H1 (cell line): ENCODE data around the gene KRTAP8-1. TPM values are rescaled to one million over a fixed set of nuclear protein-coding genes. Genes with fewer than 3 reads are reported as not detected.

Experiments used
- CTCF ChIA-PET: fragments of 300-600 bp; sonication (Branson Sonifier 250); formaldehyde crosslinking; loops from one replicate; lab custom pipeline; 2021; ENCODE audit not compliant: partially characterized antibody; lab: Charles Lee
- POLR2A ChIA-PET: fragments of 300-600 bp; sonication (Branson Sonifier 250); formaldehyde crosslinking; loops from one replicate; lab custom pipeline; 2021; ENCODE audit warnings: inconsistent platforms; ENCODE audit not compliant: partially characterized antibody; lab: Charles Lee
- DNase-seq, 2 experiments: peaks; one replicate each; pipeline versions ENCODE4 v3.0.0 to v3.0.0-alpha.2; 2010 to 2022; ENCODE audit warnings: low spot score in 2 of 2, low read depth in 1 of 2, mixed read lengths in 1 of 2
- FAIRE-seq: peaks from 2 replicates; lab custom pipeline; 2011; peaks lifted over from hg19 to GRCh38; lab: Jason Lieb, UNC
- H2AFZ ChIP-seq: 2 replicates; pipeline ENCODE4 v1.8.1; 2012; ENCODE audit warnings: low read length, inconsistent platforms
- H2AK5ac ChIP-seq: 2 replicates; pipeline ENCODE4 v1.6.1; 2013; ENCODE audit warnings: low read depth, low read length
- H2BK120ac ChIP-seq: replicated peaks from 2 replicates; pipeline ENCODE3; 2013; ENCODE audit warnings: low read depth, low read length, inconsistent platforms
- H2BK12ac ChIP-seq: 2 replicates; pipeline ENCODE4 v1.6.1; 2013; ENCODE audit warnings: low read depth, low read length
- H2BK15ac ChIP-seq: 2 replicates; pipeline ENCODE4 v1.6.1; 2013; ENCODE audit warnings: low read length
- H2BK20ac ChIP-seq: 2 replicates; pipeline ENCODE4 v1.6.1; 2013; ENCODE audit warnings: low read length
- H2BK5ac ChIP-seq: 2 replicates; pipeline ENCODE4 v1.6.1; 2013; ENCODE audit warnings: low read depth, low read length
- H3K14ac ChIP-seq: 2 replicates; pipeline ENCODE4 v1.6.1; 2013; ENCODE audit warnings: inconsistent platforms; ENCODE audit not compliant: insufficient read length
- H3K18ac ChIP-seq: 2 replicates; pipeline ENCODE4 v1.6.1; 2013; ENCODE audit warnings: low read length; ENCODE audit errors: extremely low read depth
- H3K23ac ChIP-seq: 2 replicates; pipeline ENCODE4 v1.6.1; 2013; ENCODE audit warnings: inconsistent platforms; ENCODE audit not compliant: insufficient read length
- H3K23me2 ChIP-seq: 2 replicates; pipeline ENCODE4 v1.6.1; 2013; ENCODE audit warnings: low read depth, low read length
- H3K27ac ChIP-seq: 2 replicates; pipeline ENCODE4 v1.6.1; 2011; ENCODE audit warnings: low read depth, low read length, inconsistent platforms
- H3K27me3 ChIP-seq, 4 experiments: replicated peaks in 1 of 4; 1 replicate in 1 of 4; 2 replicates in 3 of 4; pipeline versions ENCODE4 v1.6.1 to v1.8.1; 2011 to 2013; ENCODE audit warnings: low read length in 3 of 4, mild to moderate bottlenecking in 3 of 4, inconsistent platforms in 2 of 4, mixed read lengths in 2 of 4, moderate library complexity in 1 of 4; ENCODE audit not compliant: control insufficient read depth in 3 of 4, insufficient read depth in 3 of 4; ENCODE audit errors: extremely low read depth in 1 of 4
- H3K36me3 ChIP-seq, 4 experiments: 2 replicates each; pipeline versions ENCODE4 v1.6.1 to v1.8.1; 2011 to 2013; ENCODE audit warnings: mild to moderate bottlenecking in 4 of 4, low read length in 3 of 4, moderate library complexity in 2 of 4, control low read depth in 1 of 4, inconsistent platforms in 1 of 4; ENCODE audit not compliant: insufficient read depth in 4 of 4, control insufficient read depth in 2 of 4
- H3K4ac ChIP-seq: replicated peaks from 2 replicates; pipeline ENCODE3; 2013; ENCODE audit warnings: low read length, low read depth, mixed read lengths, inconsistent platforms; ENCODE audit not compliant: insufficient read length
- H3K4me1 ChIP-seq, 4 experiments: replicated peaks in 1 of 4; 1 replicate in 1 of 4; 2 replicates in 3 of 4; pipeline versions ENCODE4 v1.6.1 to v1.8.1; 2011 to 2013; ENCODE audit warnings: low read length in 3 of 4, inconsistent platforms in 2 of 4, mixed read lengths in 1 of 4; ENCODE audit not compliant: insufficient read depth in 4 of 4, control insufficient read depth in 3 of 4
- H3K4me2 ChIP-seq, 2 experiments: 2 replicates each; pipeline versions ENCODE4 v1.6.1 to v1.8.1; 2011 to 2013; ENCODE audit warnings: low read depth in 2 of 2, low read length in 2 of 2, control low read depth in 1 of 2, inconsistent platforms in 1 of 2, mild to moderate bottlenecking in 1 of 2; ENCODE audit not compliant: insufficient read depth in 1 of 2
- H3K4me3 ChIP-seq, 4 experiments: fragments of 200-600, 300-600 bp in 1 of 4; sonication (generic), shearing (Covaris generic), sonication (Bioruptor Twin) in 1 of 4; 2 replicates each; pipeline versions ENCODE4 v1.5.1 to v1.8.1; 2011 to 2016; ENCODE audit warnings: low read length in 4 of 4, low read depth in 3 of 4, control low read depth in 2 of 4, inconsistent platforms in 2 of 4, mild to moderate bottlenecking in 2 of 4, mixed read lengths in 1 of 4, moderate library complexity in 1 of 4; ENCODE audit not compliant: insufficient read depth in 2 of 4; ENCODE audit errors: extremely low read depth in 1 of 4
- H3K56ac ChIP-seq: replicated peaks from 2 replicates; pipeline ENCODE3; 2013; ENCODE audit warnings: low read depth, mild to moderate bottlenecking, mixed read lengths, low read length, inconsistent platforms; ENCODE audit not compliant: insufficient read length
- H3K79me1 ChIP-seq: 2 replicates; pipeline ENCODE4 v1.6.1; 2013; ENCODE audit warnings: low read depth, low read length, control low read depth
- H3K79me2 ChIP-seq, 2 experiments: 2 replicates each; pipeline versions ENCODE4 v1.6.1 to v1.8.1; 2012 to 2013; ENCODE audit warnings: low read length in 2 of 2, mild to moderate bottlenecking in 2 of 2, inconsistent platforms in 1 of 2; ENCODE audit not compliant: insufficient read depth in 2 of 2, control insufficient read depth in 1 of 2
- H3K9ac ChIP-seq, 4 experiments: replicated peaks in 1 of 4; 1 replicate in 1 of 4; 2 replicates in 3 of 4; pipeline versions ENCODE4 v1.6.1 to v1.8.1; 2011 to 2013; ENCODE audit warnings: low read depth in 3 of 4, low read length in 3 of 4, control low read depth in 2 of 4, mild to moderate bottlenecking in 2 of 4, moderate library complexity in 2 of 4, inconsistent platforms in 1 of 4; ENCODE audit errors: extremely low read depth in 1 of 4
- H3K9me3 ChIP-seq, 2 experiments: 2 replicates each; pipeline versions ENCODE4 v1.6.1 to v1.8.1; 2012 to 2013; ENCODE audit warnings: mild to moderate bottlenecking in 2 of 2, moderate library complexity in 2 of 2, control low read depth in 1 of 2, inconsistent platforms in 1 of 2, low read depth in 1 of 2, low read length in 1 of 2, mixed read lengths in 1 of 2; ENCODE audit not compliant: insufficient read depth in 2 of 2
- H4K20me1 ChIP-seq, 2 experiments: replicated peaks in 1 of 2; 2 replicates each; pipeline versions ENCODE3 to v1.8.1; 2011 to 2013; ENCODE audit warnings: inconsistent platforms in 2 of 2, low read length in 2 of 2, mild to moderate bottlenecking in 1 of 2; ENCODE audit not compliant: insufficient read depth in 2 of 2, control insufficient read depth in 1 of 2
- H4K5ac ChIP-seq: 2 replicates; pipeline ENCODE4 v1.6.1; 2013; ENCODE audit warnings: low read length, low read depth, mixed read lengths, inconsistent platforms; ENCODE audit not compliant: insufficient read length
- H4K8ac ChIP-seq: 2 replicates; pipeline ENCODE4 v1.8.0; 2013; ENCODE audit warnings: mild to moderate bottlenecking, moderate library complexity, low read length, inconsistent platforms; ENCODE audit not compliant: insufficient read depth; ENCODE audit errors: extremely low read depth
- H4K91ac ChIP-seq: replicated peaks from 2 replicates; pipeline ENCODE3; 2013; ENCODE audit warnings: low read length, mixed read lengths, inconsistent platforms; ENCODE audit not compliant: insufficient read length
- CHD1 ChIP-seq: IDR thresholded peaks from 2 replicates; pipeline ENCODE4 v1.6.1; 2012; ENCODE audit warnings: low read depth, low read length, improper control_type of control experiment
- NANOG ChIP-seq: IDR thresholded peaks from 2 replicates; pipeline ENCODE4 v1.6.1; 2011; ENCODE audit warnings: low read length, low read depth, mild to moderate bottlenecking, inconsistent platforms; ENCODE audit not compliant: insufficient read depth, poor library complexity, severe bottlenecking
- WGBS, 2 experiments: shearing (Covaris generic) in 1 of 2; methylation state at CpG; one replicate each; pipeline versions ENCODE4 v1.1.6 to v1.1.7; 2013 to 2015; ENCODE audit warnings: low lambda C conversion rate in 2 of 2, mixed read lengths in 2 of 2, inconsistent platforms in 1 of 2, low coverage in 1 of 2, missing lambda C conversion rate in 1 of 2; ENCODE audit not compliant: insufficient replicate concordance in 2 of 2, insufficient coverage in 1 of 2, insufficient read length in 1 of 2; ENCODE audit errors: extremely low coverage in 1 of 2, missing lambda C conversion rate in 1 of 2; 5-methylcytosine and 5-hydroxymethylcytosine counted together
- long read RNA-seq, 2 experiments: library from RNA in 1 of 2; library from capped mRNA in 1 of 2; stranded (forward); transcript quantifications; one replicate each; pipeline ENCODE4 v2.0.0, GENCODE V29; 2021; ENCODE audit warnings: inconsistent platforms in 1 of 2
- polyA minus RNA-seq, 3 experiments: library from RNA; depleted of rRNA, polyadenylated mRNA; stranded (reverse); fragments of >200 nt; gene quantifications; 1 replicate in 2 of 3; 2 replicates in 1 of 3; pipeline ENCODE4 v1.2.3, GENCODE V29; 2011
- polyA plus RNA-seq, 7 experiments: library from polyadenylated mRNA; depleted of rRNA in 3 of 7; stranded (reverse) in 5 of 7; unstranded in 2 of 7; fragments of >200 nt in 5 of 7; fragments of 200-250 nt in 2 of 7; gene quantifications; 1 replicate in 5 of 7; 2 replicates in 1 of 7; 4 replicates in 1 of 7; pipeline versions ENCODE4 v1.2.1 to v1.2.3, GENCODE V29; 2011 to 2013; ENCODE audit warnings: missing spikeins in 2 of 7, mixed read lengths in 2 of 7
- total RNA-seq: library from RNA; stranded (reverse); fragmentation: NEBNext Ultra II Directional; extraction: Animal tissue kit (Norgen Biotek cat#: 25700); gene quantifications from 2 replicates; pipeline ENCODE4 v1.2.1, GENCODE V29; 2021
- TF ChIP-seq, protein P1 (sequence below): IDR thresholded peaks from 2 replicates; pipeline ENCODE4 v1.6.1; 2012; ENCODE audit warnings: low read length, inconsistent platforms

KRTAP8-1 gene, protein sequence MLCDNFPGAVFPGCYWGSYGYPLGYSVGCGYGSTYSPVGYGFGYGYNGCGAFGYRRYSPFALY
- total RNA-seq, result not detected in 2 replicates
- polyA plus RNA-seq (2011; rRNA removed), result not detected in 2 replicates
- polyA plus RNA-seq (2011; cell fraction: cytosol; rRNA removed), result not detected
- polyA plus RNA-seq (2011; cell fraction: nucleus; rRNA removed), result not detected
- not detected in 4 replicates for polyA plus RNA-seq (2012, experiment 1 of 2)
- polyA plus RNA-seq (2012, experiment 2 of 2), result not detected
- not detected for polyA plus RNA-seq (2013, experiment 1 of 2)
- not detected for polyA plus RNA-seq (2013, experiment 2 of 2)
- not detected in 2 replicates for polyA minus RNA-seq (2011; rRNA and poly(A)+ RNA removed)
- polyA minus RNA-seq (2011; cell fraction: cytosol; rRNA and poly(A)+ RNA removed), result not detected
- polyA minus RNA-seq (2011; cell fraction: nucleus; rRNA and poly(A)+ RNA removed), result not detected
- long read RNA-seq, experiment 1, result 0 reads
- long read RNA-seq, experiment 2, result 0 reads

DNA sequence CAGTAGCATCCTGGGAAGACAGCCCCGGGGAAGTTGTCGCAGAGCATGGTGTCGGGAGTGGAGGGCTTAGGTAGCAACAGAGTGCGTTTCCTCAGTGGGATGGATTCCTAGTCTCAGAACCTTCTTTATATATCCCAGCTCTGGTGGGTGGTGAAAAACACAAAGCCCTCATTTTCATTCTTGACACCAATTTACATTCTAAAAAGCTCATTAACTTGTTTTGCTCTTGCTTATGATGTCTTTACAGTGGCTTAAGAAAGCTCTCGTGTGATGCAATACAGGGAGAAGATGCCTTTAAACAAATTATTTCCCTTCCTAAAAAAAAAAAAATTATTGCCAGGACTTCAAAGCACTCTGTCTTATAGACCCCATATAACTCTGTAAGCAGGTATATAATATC, at the start of gene KRTAP8-1:
TSS of gene KRTAP8-1 (minus strand) at position 101 of the 400 bp plus-strand sequence. CDS start at position 47, 54 bp downstream.
- H2BK5ac ChIP-seq, result no peak within 1 kb of the TSS
- no peak within 1 kb of the TSS for H4K8ac ChIP-seq
- no peak within 1 kb of the TSS for H2BK20ac ChIP-seq
- FAIRE-seq (no peak), DNase-seq (no peak)
- H3K4me1 ChIP-seq, result peaks cover 0 to 4% (median 0%) of the 10 kb centered on the region in 4 experiments; a peak in 1 of 7 replicates
- no peak within 1 kb of the TSS for H3K4me2 ChIP-seq
- no peak within 1 kb of the TSS for H3K14ac ChIP-seq
- no peak within 1 kb of the TSS for H3K4me3 ChIP-seq
- no peaks in the 10 kb centered on the region for H3K79me2 ChIP-seq
- H3K27me3 ChIP-seq, result no peaks in the 10 kb centered on the region
- no peaks in the 10 kb centered on the region for H3K36me3 ChIP-seq
- H2AFZ ChIP-seq, result peak within 1 kb of the TSS; percentile 36; the same call in 1 of the 2 replicates
- no peaks in the 10 kb centered on the region for H3K79me1 ChIP-seq
- POLR2A ChIA-PET, result no interaction called here
- H2BK12ac ChIP-seq, result no peak within 1 kb of the TSS
- no peak within 1 kb of the TSS for H2BK15ac ChIP-seq
- H4K91ac ChIP-seq, result no peak within 1 kb of the TSS
- H3K9me3 ChIP-seq, result no peaks in the 10 kb centered on the region
- no peak within 1 kb of the TSS for H3K18ac ChIP-seq
- H2AK5ac ChIP-seq, result no peak within 1 kb of the TSS
- H2BK120ac ChIP-seq, result no peak within 1 kb of the TSS
- H3K23me2 ChIP-seq, result no peaks in the 10 kb centered on the region
- WGBS, 2 experiments, result 91% methylated on average over 5 of the region's 5 CpGs; no CpG with 5 or more reads in 1 of the 2 experiments
- no peak within 1 kb of the TSS for H3K56ac ChIP-seq
- H3K23ac ChIP-seq, result no peak within 1 kb of the TSS
- TF ChIP-seq NANOG (no peak), CHD1 (no peak)
- TF ChIP-seq, protein P1, sequence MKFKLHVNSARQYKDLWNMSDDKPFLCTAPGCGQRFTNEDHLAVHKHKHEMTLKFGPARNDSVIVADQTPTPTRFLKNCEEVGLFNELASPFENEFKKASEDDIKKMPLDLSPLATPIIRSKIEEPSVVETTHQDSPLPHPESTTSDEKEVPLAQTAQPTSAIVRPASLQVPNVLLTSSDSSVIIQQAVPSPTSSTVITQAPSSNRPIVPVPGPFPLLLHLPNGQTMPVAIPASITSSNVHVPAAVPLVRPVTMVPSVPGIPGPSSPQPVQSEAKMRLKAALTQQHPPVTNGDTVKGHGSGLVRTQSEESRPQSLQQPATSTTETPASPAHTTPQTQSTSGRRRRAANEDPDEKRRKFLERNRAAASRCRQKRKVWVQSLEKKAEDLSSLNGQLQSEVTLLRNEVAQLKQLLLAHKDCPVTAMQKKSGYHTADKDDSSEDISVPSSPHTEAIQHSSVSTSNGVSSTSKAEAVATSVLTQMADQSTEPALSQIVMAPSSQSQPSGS, result no peak
- no peak within 1 kb of the TSS for H3K4ac ChIP-seq
- CTCF ChIA-PET, result no interaction called here
- H4K20me1 ChIP-seq, result no peaks in the 10 kb centered on the region
- H3K27ac ChIP-seq, result no peak within 1 kb of the TSS
- no peak within 1 kb of the TSS for H3K9ac ChIP-seq
- no peak within 1 kb of the TSS for H4K5ac ChIP-seq
